ENCODE data around the gene CACNA2D2.

- TF ChIP-seq CTCF (IDR thresholded peaks at IDR 0.05; ENCODE audit: insufficient read depth, low read length, poor library complexity, severe bottlenecking) (no peak), EZH2phosphoT487 (conservative IDR thresholded peaks at IDR 0.05; ENCODE audit: low read length) (no peak)
These were observed 143.7 kb downstream of the CACNA2D2 start for GRCh38 chr3:50359760-50360110.

Data from SU-DHL-6 (cell line).